Measurements from ENCODE around the gene SSH2. TPM values are rescaled to one million over a fixed set of nuclear protein-coding genes. Genes with fewer than 3 reads are reported as not detected.

Gene SSH2
- total RNA-seq, 1 experiment from 2014 or later, result 45.1 TPM

DNA sequence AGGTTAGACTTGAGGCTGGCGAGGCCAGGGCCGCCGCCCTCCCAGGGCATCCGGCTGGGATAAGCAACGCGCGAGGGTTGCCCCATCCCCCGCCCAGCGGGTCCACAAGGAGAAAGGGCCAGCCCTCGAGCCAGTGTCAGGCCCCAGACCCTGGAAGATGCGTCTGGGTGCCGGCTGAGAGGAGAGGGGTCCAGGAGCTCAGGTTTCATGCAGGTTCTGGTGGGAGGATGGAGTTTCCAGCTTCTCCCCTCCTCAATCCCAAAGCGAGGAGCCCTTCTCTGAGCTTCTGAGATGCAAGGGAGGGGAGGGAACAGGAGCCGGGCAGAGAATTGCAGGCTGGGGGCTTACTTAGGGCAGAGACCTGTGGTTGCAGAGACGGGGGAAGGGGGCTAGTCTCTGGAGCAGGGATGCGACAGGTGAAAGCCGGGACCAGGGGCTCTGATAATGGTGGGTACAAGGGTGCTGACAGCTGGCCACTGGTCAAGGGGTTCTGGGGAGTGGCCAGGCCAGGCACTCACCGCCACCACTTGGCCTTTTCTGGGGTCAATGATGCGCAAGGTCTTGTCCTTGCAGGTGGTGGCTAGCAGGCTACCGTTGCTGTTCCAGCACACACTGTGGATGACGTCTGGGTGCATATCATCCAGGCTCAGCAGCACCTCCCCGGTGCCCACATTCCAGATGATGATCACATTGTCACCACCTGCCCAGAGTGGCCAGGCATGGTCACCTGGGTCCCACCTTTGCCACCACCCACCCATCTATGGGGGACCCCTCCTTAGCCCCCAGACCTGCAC lies 311.6 kb downstream of the SSH2 start:
- TF ChIP-seq, protein P1, sequence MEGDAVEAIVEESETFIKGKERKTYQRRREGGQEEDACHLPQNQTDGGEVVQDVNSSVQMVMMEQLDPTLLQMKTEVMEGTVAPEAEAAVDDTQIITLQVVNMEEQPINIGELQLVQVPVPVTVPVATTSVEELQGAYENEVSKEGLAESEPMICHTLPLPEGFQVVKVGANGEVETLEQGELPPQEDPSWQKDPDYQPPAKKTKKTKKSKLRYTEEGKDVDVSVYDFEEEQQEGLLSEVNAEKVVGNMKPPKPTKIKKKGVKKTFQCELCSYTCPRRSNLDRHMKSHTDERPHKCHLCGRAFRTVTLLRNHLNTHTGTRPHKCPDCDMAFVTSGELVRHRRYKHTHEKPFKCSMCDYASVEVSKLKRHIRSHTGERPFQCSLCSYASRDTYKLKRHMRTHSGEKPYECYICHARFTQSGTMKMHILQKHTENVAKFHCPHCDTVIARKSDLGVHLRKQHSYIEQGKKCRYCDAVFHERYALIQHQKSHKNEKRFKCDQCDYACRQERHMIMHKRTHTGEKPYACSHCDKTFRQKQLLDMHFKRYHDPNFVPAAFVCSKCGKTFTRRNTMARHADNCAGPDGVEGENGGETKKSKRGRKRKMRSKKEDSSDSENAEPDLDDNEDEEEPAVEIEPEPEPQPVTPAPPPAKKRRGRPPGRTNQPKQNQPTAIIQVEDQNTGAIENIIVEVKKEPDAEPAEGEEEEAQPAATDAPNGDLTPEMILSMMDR (conservative IDR thresholded peaks at IDR 0.05), result no peak
- no peak for TF ChIP-seq EZH2 (IDR thresholded peaks at IDR 0.05; ENCODE audit: low read depth)
- no peak for DNase-seq
- Histone ChIP-seq H3K27me3 (ENCODE audit: insufficient read depth, low read depth) (no peaks in the 10 kb centered on the region), H3K9me2 (ENCODE audit: insufficient read depth) (no peaks in the 10 kb centered on the region), H3K4me3 (no peak overlapping the region), H2AFZ (no peak overlapping the region), H4K20me1 (ENCODE audit: insufficient read depth) (no peaks in the 10 kb centered on the region), H3K9me3 (ENCODE audit: insufficient read depth, low read depth) (no peaks in the 10 kb centered on the region), H3K4me1 (replicated peaks; ENCODE audit: insufficient read depth) (peaks cover 40% of the 10 kb centered on the region), H3K4me2 (no peak overlapping the region), H3K36me3 (ENCODE audit: low read depth) (no peaks in the 10 kb centered on the region), H3K79me2 (ENCODE audit: low read depth) (no peaks in the 10 kb centered on the region), H3F3A (ENCODE audit: insufficient read depth, low read depth) (peaks cover 7% of the 10 kb centered on the region; the same call in 1 of the 2 replicates), H3K27ac (no peak overlapping the region)
- POLR2A ChIA-PET (ENCODE audit: unreplicated experiment), result no interaction called here
- intact Hi-C loops (cut with micrococcal nuclease; ENCODE audit: unreplicated experiment), result no loop called here
- CTCF ChIA-PET, result no interaction called here
- BruUV-seq (replicated peaks), result no TSS peak

DNA sequence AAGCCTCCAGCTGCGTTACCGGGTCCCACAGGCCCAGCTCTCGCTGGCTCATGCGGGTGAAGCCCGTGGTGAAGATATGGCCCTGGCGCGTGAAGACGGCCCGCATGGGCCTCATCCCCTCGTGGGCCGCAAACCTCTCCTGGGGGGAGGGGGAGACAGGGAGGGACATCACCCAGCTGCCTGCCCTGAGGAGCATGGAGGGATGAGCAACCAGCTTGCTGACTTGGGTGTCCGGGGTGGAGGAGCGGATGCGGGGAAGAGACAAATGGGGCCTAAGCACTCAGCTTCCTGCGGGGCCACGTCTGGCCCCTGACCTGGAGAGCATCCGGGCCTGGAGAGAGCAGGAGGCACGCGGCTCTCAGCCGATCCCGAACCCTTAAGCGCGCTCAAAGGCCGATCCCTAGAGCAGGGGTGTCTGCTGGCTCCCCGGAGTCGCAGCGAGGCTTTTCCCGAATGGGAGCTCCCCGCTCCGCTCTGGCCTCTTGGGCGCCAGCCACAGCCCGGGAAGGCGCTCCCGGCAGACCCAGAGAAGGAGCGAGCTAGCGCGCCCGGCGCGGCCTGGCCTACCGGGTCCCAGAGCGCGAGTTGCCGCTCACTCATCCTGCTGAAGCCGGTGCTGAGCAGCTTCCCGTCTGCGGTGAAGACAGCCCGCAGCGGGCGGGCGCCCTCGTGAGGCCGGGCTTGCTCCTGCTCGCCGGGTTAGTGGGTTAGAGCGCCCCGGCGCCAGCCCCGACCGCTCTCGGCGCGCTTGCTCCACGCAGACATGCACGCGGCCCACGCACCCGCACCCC lies 312.4 kb downstream of the SSH2 start:
- Histone ChIP-seq H3K36me3 (ENCODE audit: low read depth) (no peaks in the 10 kb centered on the region), H3K4me3 (no peak overlapping the region), H2AFZ (no peak overlapping the region), H3F3A (ENCODE audit: insufficient read depth, low read depth) (no peaks in the 10 kb centered on the region; the same call in 1 of the 2 replicates), H3K27me3 (ENCODE audit: insufficient read depth, low read depth) (no peaks in the 10 kb centered on the region), H3K27ac (no peak overlapping the region), H3K79me2 (ENCODE audit: low read depth) (no peaks in the 10 kb centered on the region), H3K9me2 (ENCODE audit: insufficient read depth) (no peaks in the 10 kb centered on the region), H3K4me2 (no peak overlapping the region), H3K4me1 (replicated peaks; ENCODE audit: insufficient read depth) (peaks cover 33% of the 10 kb centered on the region), H4K20me1 (ENCODE audit: insufficient read depth) (no peaks in the 10 kb centered on the region), H3K9me3 (ENCODE audit: insufficient read depth, low read depth) (no peaks in the 10 kb centered on the region)
- no peak for DNase-seq
- POLR2A ChIA-PET (ENCODE audit: unreplicated experiment), result no interaction called here
- intact Hi-C loops (cut with micrococcal nuclease; ENCODE audit: unreplicated experiment), result no loop called here
- CTCF ChIA-PET, result interaction anchor here (0.7 kb wide), 1 partner anchor 22 kb away, joined by 3 read pairs; no protein-coding TSS in a partner anchor
- TF ChIP-seq EZH2 (IDR thresholded peaks at IDR 0.05; ENCODE audit: low read depth), result no peak
- TF ChIP-seq, protein P1 (conservative IDR thresholded peaks at IDR 0.05), result no peak
- BruUV-seq (replicated peaks), result no TSS peak

DNA sequence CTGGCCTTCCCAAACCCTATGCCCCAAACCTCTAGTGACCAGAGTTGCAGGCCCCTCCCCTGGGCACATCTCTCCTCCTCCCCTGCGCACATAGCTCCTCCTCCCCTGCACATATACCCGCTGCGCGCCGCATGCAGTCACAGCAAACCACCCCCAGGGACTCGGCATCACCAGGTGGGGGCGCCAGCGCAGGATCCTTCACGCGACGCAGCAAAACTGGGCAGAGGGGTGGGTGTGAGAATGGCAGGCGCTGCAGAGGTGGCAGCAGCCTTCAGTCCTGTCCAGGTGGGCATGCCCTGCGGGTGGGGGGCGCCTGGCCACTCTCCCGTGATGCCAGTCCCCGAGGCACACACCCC lies 312.9 kb downstream of the SSH2 start:
- Histone ChIP-seq H2AFZ (no peak overlapping the region), H3K36me3 (ENCODE audit: low read depth) (no peaks in the 10 kb centered on the region), H3K79me2 (ENCODE audit: low read depth) (no peaks in the 10 kb centered on the region), H3K9me3 (ENCODE audit: insufficient read depth, low read depth) (no peaks in the 10 kb centered on the region), H3K4me2 (no peak overlapping the region), H3F3A (ENCODE audit: insufficient read depth, low read depth) (no peaks in the 10 kb centered on the region; the same call in 1 of the 2 replicates), H3K27ac (no peak overlapping the region), H3K4me3 (no peak overlapping the region), H4K20me1 (ENCODE audit: insufficient read depth) (no peaks in the 10 kb centered on the region), H3K27me3 (ENCODE audit: insufficient read depth, low read depth) (no peaks in the 10 kb centered on the region), H3K9me2 (ENCODE audit: insufficient read depth) (no peaks in the 10 kb centered on the region), H3K4me1 (replicated peaks; ENCODE audit: insufficient read depth) (peaks cover 31% of the 10 kb centered on the region)
- ChIA-PET POLR2A (ENCODE audit: unreplicated experiment) (no interaction called here), CTCF (interaction anchor here (0.7 kb wide), 1 partner anchor 22 kb away, joined by 3 read pairs; no protein-coding TSS in a partner anchor)
- intact Hi-C loops (cut with micrococcal nuclease; ENCODE audit: unreplicated experiment), result no loop called here
- TF ChIP-seq, protein P1 (conservative IDR thresholded peaks at IDR 0.05), result no peak; the same call in 1 of the 2 replicates
- TF ChIP-seq EZH2 (IDR thresholded peaks at IDR 0.05; ENCODE audit: low read depth), result no peak
- no peak for DNase-seq
- BruUV-seq (replicated peaks), result no TSS peak
